H1 (cell line): ENCODE results near the gene LNPEP. TPM values are rescaled to one million over a fixed set of nuclear protein-coding genes. Genes with fewer than 3 reads are reported as not detected.

Experiments used
- CTCF ChIA-PET: fragments of 300-600 bp; sonication (Branson Sonifier 250); formaldehyde crosslinking; loops from one replicate; lab custom pipeline; 2021; ENCODE audit not compliant: partially characterized antibody; lab: Charles Lee
- POLR2A ChIA-PET: fragments of 300-600 bp; sonication (Branson Sonifier 250); formaldehyde crosslinking; loops from one replicate; lab custom pipeline; 2021; ENCODE audit warnings: inconsistent platforms; ENCODE audit not compliant: partially characterized antibody; lab: Charles Lee
- DNase-seq, 2 experiments: peaks; one replicate each; pipeline versions ENCODE4 v3.0.0 to v3.0.0-alpha.2; 2010 to 2022; ENCODE audit warnings: low spot score in 2 of 2, low read depth in 1 of 2, mixed read lengths in 1 of 2
- FAIRE-seq: peaks from 2 replicates; lab custom pipeline; 2011; peaks lifted over from hg19 to GRCh38; lab: Jason Lieb, UNC
- H2AFZ ChIP-seq: 2 replicates; pipeline ENCODE4 v1.8.1; 2012; ENCODE audit warnings: low read length, inconsistent platforms
- H2AK5ac ChIP-seq: 2 replicates; pipeline ENCODE4 v1.6.1; 2013; ENCODE audit warnings: low read depth, low read length
- H2BK120ac ChIP-seq: replicated peaks from 2 replicates; pipeline ENCODE3; 2013; ENCODE audit warnings: low read depth, low read length, inconsistent platforms
- H2BK12ac ChIP-seq: 2 replicates; pipeline ENCODE4 v1.6.1; 2013; ENCODE audit warnings: low read depth, low read length
- H2BK15ac ChIP-seq: 2 replicates; pipeline ENCODE4 v1.6.1; 2013; ENCODE audit warnings: low read length
- H2BK20ac ChIP-seq: 2 replicates; pipeline ENCODE4 v1.6.1; 2013; ENCODE audit warnings: low read length
- H2BK5ac ChIP-seq: 2 replicates; pipeline ENCODE4 v1.6.1; 2013; ENCODE audit warnings: low read depth, low read length
- H3K14ac ChIP-seq: 2 replicates; pipeline ENCODE4 v1.6.1; 2013; ENCODE audit warnings: inconsistent platforms; ENCODE audit not compliant: insufficient read length
- H3K18ac ChIP-seq: 2 replicates; pipeline ENCODE4 v1.6.1; 2013; ENCODE audit warnings: low read length; ENCODE audit errors: extremely low read depth
- H3K23ac ChIP-seq: 2 replicates; pipeline ENCODE4 v1.6.1; 2013; ENCODE audit warnings: inconsistent platforms; ENCODE audit not compliant: insufficient read length
- H3K23me2 ChIP-seq: 2 replicates; pipeline ENCODE4 v1.6.1; 2013; ENCODE audit warnings: low read depth, low read length
- H3K27ac ChIP-seq: 2 replicates; pipeline ENCODE4 v1.6.1; 2011; ENCODE audit warnings: low read depth, low read length, inconsistent platforms
- H3K27me3 ChIP-seq, 4 experiments: replicated peaks in 1 of 4; 1 replicate in 1 of 4; 2 replicates in 3 of 4; pipeline versions ENCODE4 v1.6.1 to v1.8.1; 2011 to 2013; ENCODE audit warnings: low read length in 3 of 4, mild to moderate bottlenecking in 3 of 4, inconsistent platforms in 2 of 4, mixed read lengths in 2 of 4, moderate library complexity in 1 of 4; ENCODE audit not compliant: control insufficient read depth in 3 of 4, insufficient read depth in 3 of 4; ENCODE audit errors: extremely low read depth in 1 of 4
- H3K36me3 ChIP-seq, 4 experiments: 2 replicates each; pipeline versions ENCODE4 v1.6.1 to v1.8.1; 2011 to 2013; ENCODE audit warnings: mild to moderate bottlenecking in 4 of 4, low read length in 3 of 4, moderate library complexity in 2 of 4, control low read depth in 1 of 4, inconsistent platforms in 1 of 4; ENCODE audit not compliant: insufficient read depth in 4 of 4, control insufficient read depth in 2 of 4
- H3K4ac ChIP-seq: replicated peaks from 2 replicates; pipeline ENCODE3; 2013; ENCODE audit warnings: low read length, low read depth, mixed read lengths, inconsistent platforms; ENCODE audit not compliant: insufficient read length
- H3K4me1 ChIP-seq, 4 experiments: replicated peaks in 1 of 4; 1 replicate in 1 of 4; 2 replicates in 3 of 4; pipeline versions ENCODE4 v1.6.1 to v1.8.1; 2011 to 2013; ENCODE audit warnings: low read length in 3 of 4, inconsistent platforms in 2 of 4, mixed read lengths in 1 of 4; ENCODE audit not compliant: insufficient read depth in 4 of 4, control insufficient read depth in 3 of 4
- H3K4me2 ChIP-seq, 2 experiments: 2 replicates each; pipeline versions ENCODE4 v1.6.1 to v1.8.1; 2011 to 2013; ENCODE audit warnings: low read depth in 2 of 2, low read length in 2 of 2, control low read depth in 1 of 2, inconsistent platforms in 1 of 2, mild to moderate bottlenecking in 1 of 2; ENCODE audit not compliant: insufficient read depth in 1 of 2
- H3K4me3 ChIP-seq, 4 experiments: fragments of 200-600, 300-600 bp in 1 of 4; sonication (generic), shearing (Covaris generic), sonication (Bioruptor Twin) in 1 of 4; 2 replicates each; pipeline versions ENCODE4 v1.5.1 to v1.8.1; 2011 to 2016; ENCODE audit warnings: low read length in 4 of 4, low read depth in 3 of 4, control low read depth in 2 of 4, inconsistent platforms in 2 of 4, mild to moderate bottlenecking in 2 of 4, mixed read lengths in 1 of 4, moderate library complexity in 1 of 4; ENCODE audit not compliant: insufficient read depth in 2 of 4; ENCODE audit errors: extremely low read depth in 1 of 4
- H3K56ac ChIP-seq: replicated peaks from 2 replicates; pipeline ENCODE3; 2013; ENCODE audit warnings: low read depth, mild to moderate bottlenecking, mixed read lengths, low read length, inconsistent platforms; ENCODE audit not compliant: insufficient read length
- H3K79me1 ChIP-seq: 2 replicates; pipeline ENCODE4 v1.6.1; 2013; ENCODE audit warnings: low read depth, low read length, control low read depth
- H3K79me2 ChIP-seq, 2 experiments: 2 replicates each; pipeline versions ENCODE4 v1.6.1 to v1.8.1; 2012 to 2013; ENCODE audit warnings: low read length in 2 of 2, mild to moderate bottlenecking in 2 of 2, inconsistent platforms in 1 of 2; ENCODE audit not compliant: insufficient read depth in 2 of 2, control insufficient read depth in 1 of 2
- H3K9ac ChIP-seq, 4 experiments: replicated peaks in 1 of 4; 1 replicate in 1 of 4; 2 replicates in 3 of 4; pipeline versions ENCODE4 v1.6.1 to v1.8.1; 2011 to 2013; ENCODE audit warnings: low read depth in 3 of 4, low read length in 3 of 4, control low read depth in 2 of 4, mild to moderate bottlenecking in 2 of 4, moderate library complexity in 2 of 4, inconsistent platforms in 1 of 4; ENCODE audit errors: extremely low read depth in 1 of 4
- H3K9me3 ChIP-seq, 2 experiments: 2 replicates each; pipeline versions ENCODE4 v1.6.1 to v1.8.1; 2012 to 2013; ENCODE audit warnings: mild to moderate bottlenecking in 2 of 2, moderate library complexity in 2 of 2, control low read depth in 1 of 2, inconsistent platforms in 1 of 2, low read depth in 1 of 2, low read length in 1 of 2, mixed read lengths in 1 of 2; ENCODE audit not compliant: insufficient read depth in 2 of 2
- H4K20me1 ChIP-seq, 2 experiments: replicated peaks in 1 of 2; 2 replicates each; pipeline versions ENCODE3 to v1.8.1; 2011 to 2013; ENCODE audit warnings: inconsistent platforms in 2 of 2, low read length in 2 of 2, mild to moderate bottlenecking in 1 of 2; ENCODE audit not compliant: insufficient read depth in 2 of 2, control insufficient read depth in 1 of 2
- H4K5ac ChIP-seq: 2 replicates; pipeline ENCODE4 v1.6.1; 2013; ENCODE audit warnings: low read length, low read depth, mixed read lengths, inconsistent platforms; ENCODE audit not compliant: insufficient read length
- H4K8ac ChIP-seq: 2 replicates; pipeline ENCODE4 v1.8.0; 2013; ENCODE audit warnings: mild to moderate bottlenecking, moderate library complexity, low read length, inconsistent platforms; ENCODE audit not compliant: insufficient read depth; ENCODE audit errors: extremely low read depth
- H4K91ac ChIP-seq: replicated peaks from 2 replicates; pipeline ENCODE3; 2013; ENCODE audit warnings: low read length, mixed read lengths, inconsistent platforms; ENCODE audit not compliant: insufficient read length
- ATF2 ChIP-seq: IDR thresholded peaks from 2 replicates; pipeline ENCODE4 v1.6.1; 2012; ENCODE audit warnings: low read length, inconsistent platforms
- EGR1 ChIP-seq: IDR thresholded peaks from 2 replicates; pipeline ENCODE4 v1.6.1; 2011; ENCODE audit warnings: low read depth, low read length, borderline replicate concordance
- POLR2AphosphoS5 ChIP-seq: IDR thresholded peaks from 2 replicates; pipeline ENCODE4 v1.6.1; 2011; ENCODE audit warnings: low read depth, low read length
- RXRA ChIP-seq: IDR thresholded peaks from 2 replicates; pipeline ENCODE4 v1.6.1; 2011; ENCODE audit warnings: low read depth, mild to moderate bottlenecking, low read length, moderate library complexity; ENCODE audit not compliant: insufficient read depth
- SP2 ChIP-seq: IDR thresholded peaks from 2 replicates; pipeline ENCODE4 v1.6.1; 2012; ENCODE audit warnings: mild to moderate bottlenecking, low read length, inconsistent platforms
- TAF1 ChIP-seq: IDR thresholded peaks from 2 replicates; pipeline ENCODE4 v1.6.1; 2011; ENCODE audit warnings: mild to moderate bottlenecking, low read depth, low read length
- YY1 ChIP-seq: IDR thresholded peaks from 2 replicates; pipeline ENCODE4 v1.6.1; 2011; ENCODE audit warnings: low read depth, mild to moderate bottlenecking, low read length
- WGBS, 2 experiments: shearing (Covaris generic) in 1 of 2; methylation state at CpG; one replicate each; pipeline versions ENCODE4 v1.1.6 to v1.1.7; 2013 to 2015; ENCODE audit warnings: low lambda C conversion rate in 2 of 2, mixed read lengths in 2 of 2, inconsistent platforms in 1 of 2, low coverage in 1 of 2, missing lambda C conversion rate in 1 of 2; ENCODE audit not compliant: insufficient replicate concordance in 2 of 2, insufficient coverage in 1 of 2, insufficient read length in 1 of 2; ENCODE audit errors: extremely low coverage in 1 of 2, missing lambda C conversion rate in 1 of 2; 5-methylcytosine and 5-hydroxymethylcytosine counted together
- long read RNA-seq, 2 experiments: library from RNA in 1 of 2; library from capped mRNA in 1 of 2; stranded (forward); transcript quantifications; one replicate each; pipeline ENCODE4 v2.0.0, GENCODE V29; 2021; ENCODE audit warnings: inconsistent platforms in 1 of 2
- polyA minus RNA-seq, 3 experiments: library from RNA; depleted of rRNA, polyadenylated mRNA; stranded (reverse); fragments of >200 nt; gene quantifications; 1 replicate in 2 of 3; 2 replicates in 1 of 3; pipeline ENCODE4 v1.2.3, GENCODE V29; 2011
- polyA plus RNA-seq, 7 experiments: library from polyadenylated mRNA; depleted of rRNA in 3 of 7; stranded (reverse) in 5 of 7; unstranded in 2 of 7; fragments of >200 nt in 5 of 7; fragments of 200-250 nt in 2 of 7; gene quantifications; 1 replicate in 5 of 7; 2 replicates in 1 of 7; 4 replicates in 1 of 7; pipeline versions ENCODE4 v1.2.1 to v1.2.3, GENCODE V29; 2011 to 2013; ENCODE audit warnings: missing spikeins in 2 of 7, mixed read lengths in 2 of 7
- total RNA-seq: library from RNA; stranded (reverse); fragmentation: NEBNext Ultra II Directional; extraction: Animal tissue kit (Norgen Biotek cat#: 25700); gene quantifications from 2 replicates; pipeline ENCODE4 v1.2.1, GENCODE V29; 2021

Gene LNPEP
- total RNA-seq (4.3 and 4.5 TPM in 2 replicates), polyA plus RNA-seq (2011; rRNA removed) (0.96 and 1.8 TPM in 2 replicates), polyA minus RNA-seq (2011; rRNA and poly(A)+ RNA removed) (9.1 and 12.5 TPM in 2 replicates)
- 1.6 TPM for polyA plus RNA-seq (2011; cell fraction: cytosol; rRNA removed)
- 1.1 TPM for polyA plus RNA-seq (2011; cell fraction: nucleus; rRNA removed)
- 0.79 to 2.2 TPM (median 1.2 TPM) in 4 replicates for polyA plus RNA-seq (2012, experiment 1 of 2)
- 0.16 TPM for polyA plus RNA-seq (2012, experiment 2 of 2)
- polyA plus RNA-seq (2013, experiment 1 of 2), result 2.8 TPM
- 2.1 TPM for polyA plus RNA-seq (2013, experiment 2 of 2)
- polyA minus RNA-seq (2011; cell fraction: cytosol; rRNA and poly(A)+ RNA removed), result 4.5 TPM
- 12.2 TPM for polyA minus RNA-seq (2011; cell fraction: nucleus; rRNA and poly(A)+ RNA removed)
- long read RNA-seq, experiment 1, partial matches to known transcripts, result 1 of 4 reads
- long read RNA-seq, experiment 1, other reads (novel, unspliced or antisense), result 3 of 4 reads
- long read RNA-seq, experiment 2, result 0 reads

- no peak for FAIRE-seq
- no peaks in the 10 kb centered on the region; a peak in 1 of 4 replicates for H3K79me2 ChIP-seq
- peak within 1 kb of the TSS in 3 of 4 experiments; percentile 65 to 75 (median 67); a peak in 5 of 7 replicates for H3K9ac ChIP-seq
- no peak within 1 kb of the TSS for H3K4ac ChIP-seq
- no peaks in the 10 kb centered on the region for H4K20me1 ChIP-seq
- ChIA-PET POLR2A (interaction anchor here (0.6 kb wide), 1 partner anchor 1512 kb away, joined by 3 read pairs; no protein-coding TSS in a partner anchor), CTCF (interaction anchor here (1.1 kb wide), 1 partner anchor 64 kb away, joined by 3 read pairs; no protein-coding TSS in a partner anchor)
- peak within 1 kb of the TSS; percentile 96 for H4K8ac ChIP-seq
- H3K27ac ChIP-seq, result peak within 1 kb of the TSS; percentile 39; the same call in 1 of the 2 replicates
- H4K91ac ChIP-seq, result peak within 1 kb of the TSS; percentile 61
- H2BK120ac ChIP-seq, result no peak within 1 kb of the TSS
- peak within 1 kb of the TSS; percentile 83 to 94 for H3K4me2 ChIP-seq
- peak within 1 kb of the TSS; percentile 60 for H3K56ac ChIP-seq
- H2BK12ac ChIP-seq, result peak within 1 kb of the TSS; percentile 86; the same call in 1 of the 2 replicates
- H3K18ac ChIP-seq, result peak within 1 kb of the TSS; percentile 54
- 2% methylated on average over 67 of the region's 79 CpGs; no CpG with 5 or more reads in 1 of the 2 experiments for WGBS, 2 experiments
- H3K23me2 ChIP-seq, result peaks cover 13% of the 10 kb centered on the region
- H2AK5ac ChIP-seq, result no peak within 1 kb of the TSS
- peak within 1 kb of the TSS; percentile 94 for H2BK5ac ChIP-seq
- no peak within 1 kb of the TSS for H2BK20ac ChIP-seq
- no peaks in the 10 kb centered on the region for H3K9me3 ChIP-seq
- H3K79me1 ChIP-seq, result no peaks in the 10 kb centered on the region
- H2AFZ ChIP-seq, result peak within 1 kb of the TSS; percentile 83; the same call in 1 of the 2 replicates
- H3K4me3 ChIP-seq, result peak within 1 kb of the TSS; percentile 65 to 74 (median 70)
- H3K27me3 ChIP-seq, result peaks cover 0 to 11% (median 7%) of the 10 kb centered on the region in 4 experiments; a peak in 3 of 7 replicates
- H3K4me1 ChIP-seq, result peaks cover 2 to 8% (median 6%) of the 10 kb centered on the region in 4 experiments; a peak in 3 of 7 replicates
- peak; percentile 94 to 95 for DNase-seq
- no peak within 1 kb of the TSS for H3K23ac ChIP-seq
- no peak within 1 kb of the TSS for H3K14ac ChIP-seq
- H3K36me3 ChIP-seq, result no peaks in the 10 kb centered on the region
- H2BK15ac ChIP-seq, result no peak within 1 kb of the TSS
- peak within 1 kb of the TSS; percentile 51 for H4K5ac ChIP-seq
- TF ChIP-seq SP2 (no peak), RXRA (peak; percentile 82; the same call in 1 of the 2 replicates), ATF2 (no peak; the same call in 1 of the 2 replicates), EGR1 (peak; percentile 70), TAF1 (peak; percentile 69), YY1 (peak; percentile 81), POLR2AphosphoS5 (no peak)
Measured at GRCh38 chr5:96935559-96936430, at the start of gene LNPEP. Gene LNPEP, plus strand, starts transcription at chr5:96936080. Its CDS starts 76 bp downstream, at chr5:96936156.
